Limb (tissue), 2 donors: ENCODE data around the gene CARD19.
"Not testable (repeated sequence)": the region's sequence is repeated elsewhere in the genome, so short reads cannot be mapped to it uniquely, and the experiment has no call there.

Experiments
- DNase-seq, 2 donors: peaks; one replicate each; pipeline ENCODE4 v3.0.0-alpha.2; 2016; ENCODE audit errors: extremely low spot score in 2 of 2

The CARD19 gene

GRCh38 chr9:93099551-93100275 lies 3.7 kb downstream of the CARD19 start:
- DNase-seq: no peak

GRCh38 chr9:93100276-93100636 lies 4.2 kb downstream of the CARD19 start:
- DNase-seq: no peak

- not testable (repeated sequence) for DNase-seq
These were observed 5.1 kb downstream of the CARD19 start for GRCh38 chr9:93101086-93101485.

- DNase-seq: no peak
These were observed 9.6 kb downstream of the CARD19 start for GRCh38 chr9:93105620-93106019.

GRCh38 chr9:93107151-93107824 lies 11.3 kb downstream of the CARD19 start:
- peak in 1 of 2 donors; percentile 18 for DNase-seq

- DNase-seq: no peak
These were observed 11.8 kb downstream of the CARD19 start for GRCh38 chr9:93107825-93108161.

GRCh38 chr9:93108291-93109041 lies 12.4 kb downstream of the CARD19 start:
- peak in 1 of 2 donors; percentile 26 for DNase-seq

GRCh38 chr9:93110311-93110855 lies 14.4 kb downstream of the CARD19 start:
- DNase-seq: peak in 1 of 2 donors; percentile 28

GRCh38 chr9:93111001-93111370 lies 15.0 kb downstream of the CARD19 start:
- peak in 1 of 2 donors; percentile 8 for DNase-seq

- peak in 1 of 2 donors; percentile 20 for DNase-seq
These were observed 15.5 kb downstream of the CARD19 start for GRCh38 chr9:93111371-93112115.

- DNase-seq: peak in 1 of 2 donors; percentile 21
These were observed 16.3 kb downstream of the CARD19 start for GRCh38 chr9:93112116-93112863.

- DNase-seq: no peak
These were observed 16.9 kb downstream of the CARD19 start for GRCh38 chr9:93112864-93113389.

- peak in 1 of 2 donors; percentile 24 for DNase-seq
These were observed 18.4 kb downstream of the CARD19 start for GRCh38 chr9:93114169-93114983.

- DNase-seq: no peak
These were observed 18.9 kb downstream of the CARD19 start for GRCh38 chr9:93114984-93115335.

- no peak for DNase-seq
These were observed 19.6 kb downstream of the CARD19 start for GRCh38 chr9:93115486-93116071.

- DNase-seq: no peak
These were observed 20.3 kb downstream of the CARD19 start for GRCh38 chr9:93116072-93116961.

- DNase-seq: not testable (repeated sequence)
These were observed 21.5 kb downstream of the CARD19 start for GRCh38 chr9:93117521-93117920.
